ENCODE measurements around the gene SLC66A1. TPM values are rescaled to one million over a fixed set of nuclear protein-coding genes. Genes with fewer than 3 reads are reported as not detected.

Gene SLC66A1
- total and polyA plus RNA-seq, 9 of the 15 experiments (the other 6 are each of a cell fraction or from before 2014, with no cell fraction given), result 1.2 to 40.8 (median 18.6) TPM

DNA sequence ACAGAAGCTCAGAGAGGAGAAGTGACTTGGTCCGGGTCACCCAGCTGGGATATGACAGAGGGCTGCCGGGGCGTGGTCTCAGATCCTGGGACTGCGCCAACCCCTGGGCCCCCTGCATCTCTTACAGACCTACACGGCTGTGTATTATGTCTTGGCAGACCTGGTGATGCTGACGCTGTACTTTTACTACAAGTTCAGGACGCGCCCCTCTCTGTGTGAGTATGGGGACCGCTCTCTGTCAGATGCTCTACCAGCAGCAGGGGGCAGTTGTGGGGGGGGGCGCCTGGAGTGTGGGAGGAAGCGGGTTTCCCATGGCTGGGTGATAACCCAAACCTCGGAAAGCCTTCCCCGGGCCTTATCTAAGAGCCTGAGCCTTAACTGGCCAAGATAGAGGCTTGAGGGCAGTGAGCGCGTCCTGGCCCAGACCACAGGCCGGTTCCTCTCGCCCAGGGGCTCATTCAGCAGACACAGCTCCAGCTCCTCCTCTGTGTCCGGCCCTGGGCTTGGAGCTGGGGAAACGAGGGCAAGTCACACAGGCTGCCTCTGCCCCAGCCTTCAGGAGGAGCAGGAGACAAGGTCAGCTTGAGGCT lies 13.3 kb downstream of the SLC66A1 start (continued):
- no peak for TF ChIP-seq EHMT2 (IDR thresholded peaks at IDR 0.05)
- no peak for TF ChIP-seq SRF (CRISPR knock-in tag; IDR thresholded peaks at IDR 0.05)
- peak; percentile 39 for TF ChIP-seq TBP (optimal IDR thresholded peaks at IDR 0.05; ENCODE audit: low read depth, low read length)
- peak; percentile 57; the same call in 1 of the 2 replicates for TF ChIP-seq SMARCE1 (IDR thresholded peaks at IDR 0.05)
- TF ChIP-seq, protein P1, sequence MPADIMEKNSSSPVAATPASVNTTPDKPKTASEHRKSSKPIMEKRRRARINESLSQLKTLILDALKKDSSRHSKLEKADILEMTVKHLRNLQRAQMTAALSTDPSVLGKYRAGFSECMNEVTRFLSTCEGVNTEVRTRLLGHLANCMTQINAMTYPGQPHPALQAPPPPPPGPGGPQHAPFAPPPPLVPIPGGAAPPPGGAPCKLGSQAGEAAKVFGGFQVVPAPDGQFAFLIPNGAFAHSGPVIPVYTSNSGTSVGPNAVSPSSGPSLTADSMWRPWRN (IDR thresholded peaks at IDR 0.05; ENCODE audit: low read depth), result peak; percentile 86
- TF ChIP-seq POLR2A (conservative IDR thresholded peaks at IDR 0.05), result 0 out of 2 replicates have a peak, but pooled peaks have one; percentile 15
- TF ChIP-seq CBFB (CRISPR knock-in tag; IDR thresholded peaks at IDR 0.05), result peak; percentile 62; the same call in 1 of the 2 replicates
- peak; percentile 82 for TF ChIP-seq ZBTB7A (IDR thresholded peaks at IDR 0.05; ENCODE audit: borderline replicate concordance, control insufficient read depth, low read depth, low read length)
- TF ChIP-seq KDM2B (CRISPR knock-in tag; IDR thresholded peaks at IDR 0.05), result no peak
- TF ChIP-seq ZKSCAN8 (CRISPR knock-in tag; IDR thresholded peaks at IDR 0.05), result 0 out of 2 replicates have a peak, but pooled peaks have one; percentile 39
- TF ChIP-seq, protein P2, sequence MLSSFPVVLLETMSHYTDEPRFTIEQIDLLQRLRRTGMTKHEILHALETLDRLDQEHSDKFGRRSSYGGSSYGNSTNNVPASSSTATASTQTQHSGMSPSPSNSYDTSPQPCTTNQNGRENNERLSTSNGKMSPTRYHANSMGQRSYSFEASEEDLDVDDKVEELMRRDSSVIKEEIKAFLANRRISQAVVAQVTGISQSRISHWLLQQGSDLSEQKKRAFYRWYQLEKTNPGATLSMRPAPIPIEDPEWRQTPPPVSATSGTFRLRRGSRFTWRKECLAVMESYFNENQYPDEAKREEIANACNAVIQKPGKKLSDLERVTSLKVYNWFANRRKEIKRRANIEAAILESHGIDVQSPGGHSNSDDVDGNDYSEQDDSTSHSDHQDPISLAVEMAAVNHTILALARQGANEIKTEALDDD (IDR thresholded peaks at IDR 0.05), result peak; percentile 57; the same call in 1 of the 2 replicates
- peak; percentile 34; the same call in 1 of the 2 replicates for TF ChIP-seq ZBED1 (IDR thresholded peaks at IDR 0.05)
- TF ChIP-seq SMAD4 (CRISPR knock-in tag; conservative IDR thresholded peaks at IDR 0.05), result peak; percentile 88

All from K562 (cell line).